Subcutaneous abdominal adipose tissue (tissue), 5 donors: ENCODE results near the gene HOXA2.

Source experiments
- H3K27ac ChIP-seq: one replicate; pipeline ENCODE4 v1.7.0; 2013; ENCODE audit warnings: low read depth, mild to moderate bottlenecking, inconsistent platforms, low read length, moderate library complexity
- H3K27me3 ChIP-seq, 5 donors: one replicate each; pipeline ENCODE4 v1.7.0; 2013; ENCODE audit warnings: low read length in 5 of 5, inconsistent platforms in 1 of 5; ENCODE audit not compliant: control insufficient read depth in 5 of 5, insufficient read depth in 4 of 5
- H3K36me3 ChIP-seq, 5 donors: one replicate each; pipeline ENCODE4 v1.7.0; 2013; ENCODE audit warnings: low read length in 5 of 5; ENCODE audit not compliant: control insufficient read depth in 5 of 5, insufficient read depth in 5 of 5
- H3K4me1 ChIP-seq, 5 donors: one replicate each; pipeline ENCODE4 v1.7.0; 2013; ENCODE audit warnings: low read length in 5 of 5, mild to moderate bottlenecking in 3 of 5, moderate library complexity in 1 of 5; ENCODE audit not compliant: control insufficient read depth in 5 of 5, insufficient read depth in 5 of 5
- H3K4me3 ChIP-seq, 5 donors: one replicate each; pipeline ENCODE4 v1.7.0; 2013; ENCODE audit warnings: low read length in 5 of 5, low read depth in 1 of 5
- H3K9ac ChIP-seq, 5 donors: one replicate each; pipeline ENCODE4 v1.7.0; 2013; ENCODE audit warnings: low read length in 5 of 5, mild to moderate bottlenecking in 4 of 5, moderate library complexity in 3 of 5
- H3K9me3 ChIP-seq, 5 donors: one replicate each; pipeline ENCODE4 v1.7.0; 2013; ENCODE audit warnings: low read length in 5 of 5; ENCODE audit not compliant: control insufficient read depth in 5 of 5
- donor health status: healthy.
- donor health status: healthy.
- donor health status: healthy.
- donor health status: healthy.
- donor health status: healthy.

Gene HOXA2

DNA sequence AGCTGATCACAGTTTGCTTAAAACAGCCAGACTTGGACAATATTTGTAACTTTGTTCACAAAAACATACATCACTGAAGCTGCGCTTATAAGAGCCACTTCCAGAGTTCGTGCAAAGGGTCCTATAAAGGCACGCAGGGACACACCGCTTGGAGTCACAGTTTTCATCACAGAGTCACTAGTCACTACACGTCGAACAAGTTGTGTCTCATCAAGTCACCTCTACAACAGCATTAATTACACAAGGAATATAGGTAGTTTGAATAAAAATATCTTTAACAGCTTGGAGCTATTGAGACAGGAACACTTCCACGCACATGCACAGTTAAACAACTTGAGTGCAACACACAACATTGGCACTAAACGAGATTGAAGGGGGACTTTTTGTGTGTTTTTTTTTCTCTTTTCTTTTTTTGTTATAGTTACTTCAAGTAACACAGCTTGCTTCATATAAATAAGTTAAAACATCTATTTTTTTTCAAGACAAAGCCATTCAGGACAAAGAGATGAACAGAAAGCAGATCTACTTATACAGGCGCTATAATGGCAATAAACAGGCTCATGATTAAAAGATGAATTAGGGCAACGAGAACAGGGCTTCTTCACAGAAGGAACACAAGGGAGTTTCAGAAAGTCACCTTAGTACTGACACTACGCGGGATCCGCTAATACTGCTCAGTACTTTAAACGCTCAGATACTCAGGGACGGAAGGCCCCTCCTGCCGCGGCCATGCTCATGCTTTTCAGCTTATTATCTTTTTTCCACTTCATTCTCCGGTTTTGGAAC, 38.8 kb upstream of the HOXA2 start:
- peak overlapping the region; percentile 48 to 79 (median 76) for H3K9ac ChIP-seq
- H3K36me3 ChIP-seq: peaks cover 4 to 27% (median 16%) of the 10 kb centered on the region in 5 donors
- H3K9me3 ChIP-seq: no peaks in the 10 kb centered on the region
- peaks cover 2 to 91% (median 86%) of the 10 kb centered on the region in 5 donors for H3K4me1 ChIP-seq
- H3K4me3 ChIP-seq: peak overlapping the region; percentile 69 to 84 (median 75)
- peak overlapping the region; percentile 95 for H3K27ac ChIP-seq
- H3K27me3 ChIP-seq: no peaks in the 10 kb centered on the region

DNA sequence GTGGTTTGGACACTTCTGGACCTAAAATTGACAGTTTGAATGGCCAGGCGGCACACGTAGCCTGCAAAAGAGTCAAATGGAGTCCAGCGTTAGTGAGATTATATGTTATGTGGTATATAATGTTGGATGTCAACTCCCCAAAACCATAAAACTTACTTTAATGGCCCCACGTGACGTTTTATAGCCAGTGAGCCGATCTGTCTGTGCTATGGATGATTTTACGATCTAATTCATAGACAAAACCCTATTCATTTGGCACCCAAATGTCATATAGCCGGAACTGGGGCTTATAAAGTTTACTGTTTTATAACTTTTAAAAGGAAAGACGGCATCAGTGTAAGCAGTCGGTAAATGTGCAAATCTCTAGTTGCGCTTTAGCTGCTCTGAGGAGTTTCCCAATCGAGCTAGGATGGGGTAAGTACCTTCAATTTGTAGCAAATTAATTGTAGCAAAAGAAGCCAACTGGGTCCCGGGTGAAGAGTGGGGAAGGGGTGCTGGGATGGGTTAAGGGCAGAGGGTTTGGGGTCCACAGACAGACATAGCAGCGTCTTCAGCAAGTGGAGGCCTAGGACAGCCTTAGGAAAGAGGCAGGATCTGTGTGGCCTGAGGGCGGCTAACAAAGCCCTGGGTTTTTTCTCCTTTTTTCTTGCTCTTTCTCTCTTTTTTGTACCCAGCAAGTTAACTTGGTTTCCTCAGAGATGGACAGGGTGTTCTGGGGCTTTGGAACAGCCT, 37.8 kb upstream of the HOXA2 start:
- peak overlapping the region in 4 of 5 donors; percentile 4 to 43 (median 12) for H3K4me3 ChIP-seq
- peaks cover 9 to 19% (median 12%) of the 10 kb centered on the region in 5 donors for H3K36me3 ChIP-seq
- no peaks in the 10 kb centered on the region for H3K27me3 ChIP-seq
- H3K9me3 ChIP-seq: no peaks in the 10 kb centered on the region
- H3K9ac ChIP-seq: peak overlapping the region in 3 of 5 donors; percentile 28 to 66 (median 56)
- H3K27ac ChIP-seq: peak overlapping the region; percentile 95
- peaks cover 4 to 91% (median 88%) of the 10 kb centered on the region in 5 donors for H3K4me1 ChIP-seq

DNA sequence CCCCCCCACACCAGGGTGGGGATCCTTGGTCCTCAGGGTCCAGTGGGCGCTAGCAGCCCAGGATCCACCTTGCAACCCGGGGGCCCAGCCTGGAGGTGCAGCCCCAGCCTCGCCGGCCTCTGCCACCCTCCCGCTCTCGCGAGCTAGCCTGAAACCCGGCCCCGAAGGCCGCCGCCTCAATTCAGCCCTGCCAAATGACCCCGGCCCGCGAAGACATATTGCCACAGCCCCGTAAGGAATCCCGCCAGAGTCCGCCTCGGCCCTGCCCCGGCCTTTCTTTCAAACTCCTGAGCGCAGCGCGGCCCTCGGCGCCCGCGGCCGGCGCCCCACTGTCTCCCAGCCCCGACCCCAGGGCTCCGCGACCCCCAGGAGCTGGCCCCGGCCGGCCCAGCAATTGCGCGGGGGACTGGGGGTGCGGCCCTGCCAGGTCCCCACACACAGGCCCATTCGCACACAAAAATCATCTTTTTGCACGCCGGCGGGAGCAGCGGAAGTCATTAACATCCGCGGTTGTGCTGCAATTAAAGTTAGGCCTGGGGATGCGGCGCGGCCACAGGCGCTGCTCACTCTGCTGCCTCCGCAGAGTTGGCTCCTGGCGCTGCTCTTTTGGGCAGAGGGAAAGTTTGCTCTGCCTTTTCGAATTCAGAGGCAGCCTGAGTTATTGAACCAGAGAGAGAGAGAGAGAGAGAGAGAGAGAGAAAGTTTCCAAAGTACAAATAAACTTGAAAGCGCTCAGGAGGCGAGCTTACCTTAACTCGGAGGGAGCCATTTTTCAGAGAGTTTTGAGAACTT, 37.0 kb upstream of the HOXA2 start:
- H3K4me1 ChIP-seq: peaks cover 4 to 91% (median 89%) of the 10 kb centered on the region in 5 donors
- H3K27me3 ChIP-seq: no peaks in the 10 kb centered on the region
- peaks cover 4 to 13% (median 9%) of the 10 kb centered on the region in 5 donors for H3K36me3 ChIP-seq
- H3K9ac ChIP-seq: peak overlapping the region in 3 of 5 donors; percentile 28 to 66 (median 64)
- H3K27ac ChIP-seq: peak overlapping the region; percentile 95
- peak overlapping the region in 4 of 5 donors; percentile 4 to 43 (median 10) for H3K4me3 ChIP-seq
- H3K9me3 ChIP-seq: no peaks in the 10 kb centered on the region

DNA sequence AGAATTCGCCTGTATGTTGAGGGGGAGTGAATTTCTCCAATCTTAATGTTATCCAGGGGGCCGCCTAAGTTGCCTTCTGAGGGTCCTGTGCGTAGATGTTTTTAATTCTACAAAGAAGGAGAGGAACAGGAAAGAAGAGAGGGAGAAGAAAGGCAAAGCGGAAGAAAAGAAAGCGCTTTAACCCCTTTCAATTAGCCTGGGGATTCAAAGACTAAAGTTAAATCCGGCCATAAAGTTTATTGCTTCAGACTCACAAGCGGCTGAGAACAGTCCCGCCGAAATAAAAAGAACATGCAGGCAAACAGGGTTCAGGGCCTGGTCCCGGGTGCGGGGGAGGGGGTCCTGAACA, 36.5 kb upstream of the HOXA2 start:
- Histone ChIP-seq H3K36me3 (peaks cover 0 to 9% (median 4%) of the 10 kb centered on the region in 5 donors), H3K27me3 (no peaks in the 10 kb centered on the region), H3K4me1 (peaks cover 6 to 91% (median 89%) of the 10 kb centered on the region in 5 donors), H3K27ac (peak overlapping the region; percentile 95), H3K4me3 (no peak overlapping the region), H3K9ac (peak overlapping the region in 3 of 5 donors; percentile 10 to 66 (median 64)), H3K9me3 (no peaks in the 10 kb centered on the region)

DNA sequence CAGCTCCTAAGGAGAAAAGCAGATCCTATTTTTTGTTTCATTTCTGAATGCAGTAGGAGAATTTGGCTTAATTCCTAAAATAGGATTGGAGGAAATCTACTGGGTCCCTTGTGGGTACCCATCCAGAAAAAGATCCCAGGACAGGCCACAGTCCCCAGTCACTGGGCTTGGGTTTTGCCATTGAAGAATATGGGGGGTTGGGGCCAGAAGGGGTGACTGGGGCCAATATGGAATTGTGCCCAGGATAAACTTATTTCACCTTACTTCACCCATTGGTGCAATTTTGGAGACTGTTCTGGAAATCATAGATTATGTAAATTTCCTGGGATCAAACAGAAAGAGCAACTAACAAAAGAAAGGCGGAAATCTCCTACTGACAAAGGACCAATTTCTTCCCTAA, 36.0 kb upstream of the HOXA2 start:
- Histone ChIP-seq H3K4me3 (no peak overlapping the region), H3K27me3 (no peaks in the 10 kb centered on the region), H3K36me3 (peaks cover 0 to 9% (median 4%) of the 10 kb centered on the region in 5 donors), H3K9ac (peak overlapping the region in 2 of 5 donors; percentile 10 to 66), H3K27ac (peak overlapping the region; percentile 95), H3K4me1 (peaks cover 6 to 93% (median 90%) of the 10 kb centered on the region in 5 donors), H3K9me3 (no peaks in the 10 kb centered on the region)

DNA sequence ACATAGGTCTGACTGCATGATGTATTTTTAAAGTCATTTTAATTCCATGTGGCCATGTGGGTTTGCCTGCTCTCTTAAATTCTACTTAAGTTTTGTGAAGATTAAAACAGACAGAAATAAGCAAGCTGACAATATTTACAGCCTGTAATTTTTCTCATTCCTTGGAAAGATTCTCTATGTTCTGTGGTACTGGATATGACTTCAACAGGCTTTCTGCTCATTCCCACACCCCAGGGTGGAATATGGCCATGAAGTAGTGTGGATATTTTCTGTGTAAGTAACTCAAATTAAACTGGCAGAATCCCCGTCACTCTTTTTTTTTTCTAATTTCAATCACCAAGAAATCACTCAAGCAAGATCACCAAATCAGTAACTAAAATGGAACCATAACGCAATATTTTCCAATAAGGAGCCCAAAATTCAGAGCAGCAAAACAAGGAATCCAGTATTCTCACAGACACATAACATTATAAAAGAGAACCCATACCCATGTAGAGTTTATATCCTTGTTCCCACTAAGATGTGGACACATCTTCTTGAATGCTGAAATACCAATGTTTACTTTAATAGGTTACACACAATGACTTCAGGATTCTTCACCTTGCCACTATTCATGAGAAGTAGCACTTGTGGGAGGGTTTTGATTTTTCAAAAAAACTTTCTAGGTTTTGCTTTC, 35.3 kb upstream of the HOXA2 start:
- H3K27ac ChIP-seq: peak overlapping the region; percentile 95
- no peak overlapping the region for H3K4me3 ChIP-seq
- peaks cover 0 to 9% (median 4%) of the 10 kb centered on the region in 5 donors for H3K36me3 ChIP-seq
- peaks cover 6 to 97% (median 88%) of the 10 kb centered on the region in 5 donors for H3K4me1 ChIP-seq
- no peaks in the 10 kb centered on the region for H3K27me3 ChIP-seq
- H3K9ac ChIP-seq: peak overlapping the region in 3 of 5 donors; percentile 25 to 58 (median 56)
- no peaks in the 10 kb centered on the region for H3K9me3 ChIP-seq

DNA sequence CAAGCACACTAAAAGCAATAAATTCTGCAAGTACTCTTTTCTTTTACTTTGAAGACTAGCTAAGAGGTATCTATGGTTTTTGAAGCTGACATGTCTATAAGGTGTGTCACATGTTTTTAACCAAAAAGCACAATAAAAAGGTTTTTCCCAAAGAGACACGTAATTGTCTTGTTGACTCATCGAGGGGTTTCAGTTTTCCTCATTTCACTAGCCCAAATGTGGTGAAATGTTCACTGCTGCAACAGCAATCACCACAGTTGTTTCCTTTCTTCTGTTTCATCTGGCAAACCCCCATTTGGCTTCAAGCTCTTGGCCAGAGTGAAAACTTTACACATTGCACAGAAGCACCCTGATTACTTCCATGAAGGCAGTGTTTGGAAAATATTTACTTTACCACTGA, 31.9 kb upstream of the HOXA2 start:
- H3K9ac ChIP-seq: peak overlapping the region in 1 of 5 donors; percentile 54
- H3K27ac ChIP-seq: peak overlapping the region; percentile 95
- peaks cover 4 to 86% (median 74%) of the 10 kb centered on the region in 5 donors for H3K4me1 ChIP-seq
- no peak overlapping the region for H3K4me3 ChIP-seq
- no peaks in the 10 kb centered on the region for H3K27me3 ChIP-seq
- H3K36me3 ChIP-seq: peaks cover 0 to 5% (median 0%) of the 10 kb centered on the region in 5 donors
- no peaks in the 10 kb centered on the region for H3K9me3 ChIP-seq

DNA sequence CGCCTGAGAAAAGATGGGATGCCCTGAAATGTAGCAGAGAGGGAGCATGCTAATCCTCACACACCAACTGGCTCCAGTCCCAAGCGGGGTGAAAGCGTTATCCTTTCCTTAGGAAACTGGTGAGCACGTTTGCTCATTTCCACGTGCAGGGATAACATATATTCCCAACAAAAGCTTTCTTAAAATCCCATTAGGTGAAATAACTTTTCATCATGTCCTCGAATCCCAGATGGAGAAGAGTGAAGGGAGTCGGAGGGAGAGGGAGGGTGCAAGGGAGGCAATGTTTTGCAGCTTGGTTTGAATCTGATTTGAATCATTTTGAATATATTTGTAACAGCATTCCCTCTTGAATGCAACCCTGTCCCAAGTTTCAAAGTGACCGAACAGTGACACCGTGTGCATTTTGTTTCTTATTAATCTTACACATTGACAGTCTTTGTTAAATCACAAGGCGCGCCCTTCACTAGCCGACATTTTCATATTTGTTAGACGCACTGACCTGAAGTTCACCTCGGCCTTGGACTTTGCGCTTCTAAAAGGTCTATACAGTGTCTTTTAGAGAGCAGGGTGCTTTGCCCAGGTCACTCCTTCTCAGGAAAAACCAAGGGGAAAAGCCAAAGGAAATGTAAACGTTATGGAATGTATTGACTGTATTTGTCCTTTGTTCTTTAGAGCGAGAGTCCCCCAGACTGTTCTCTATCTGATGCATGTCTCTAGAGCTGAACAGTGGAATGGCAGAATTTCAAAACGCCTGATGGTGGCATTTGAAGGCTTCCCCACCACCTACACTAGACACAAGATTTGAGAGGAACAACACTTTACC, 31.1 kb upstream of the HOXA2 start:
- Histone ChIP-seq H3K36me3 (peaks cover 0 to 5% (median 3%) of the 10 kb centered on the region in 5 donors), H3K27me3 (no peaks in the 10 kb centered on the region), H3K27ac (peak overlapping the region; percentile 95), H3K9me3 (no peaks in the 10 kb centered on the region), H3K4me1 (peaks cover 4 to 86% (median 74%) of the 10 kb centered on the region in 5 donors), H3K4me3 (peak overlapping the region in 1 of 5 donors; percentile 25), H3K9ac (peak overlapping the region in 1 of 5 donors; percentile 54)
